Upper lobe of left lung (tissue), 6 donors: ENCODE measurements around the gene DMD. TPM values are rescaled to one million over a fixed set of nuclear protein-coding genes. Genes with fewer than 3 reads are reported as not detected.

Experiments
- ATAC-seq, 2 donors: fragments of 200-7000 bp; cut with Tn5 transposase; one replicate each; pipeline ENCODE4 v1.9.1; 2022; ENCODE audit warnings: mild to moderate bottlenecking in 2 of 2, moderate library complexity in 2 of 2; ENCODE audit not compliant: low FRiP score in 2 of 2
- DNase-seq, 2 donors: peaks; one replicate each; pipeline ENCODE4 v3.0.0-alpha.2; 2019 to 2020
- H3K27ac ChIP-seq, 4 donors: fragments of 200-600 bp; sonication (generic); one replicate each; pipeline ENCODE4 v1.5.1; 2016 to 2019
- H3K27me3 ChIP-seq, 4 donors: fragments of 200-600 bp; sonication (generic); one replicate each; pipeline ENCODE4 v1.5.1; 2017 to 2019
- H3K36me3 ChIP-seq, 4 donors: fragments of 200-600 bp; sonication (generic); one replicate each; pipeline ENCODE4 v1.5.1; 2016 to 2019
- H3K4me1 ChIP-seq, 4 donors: fragments of 200-600 bp; sonication (generic); one replicate each; pipeline ENCODE4 v1.5.1; 2018 to 2019
- H3K4me3 ChIP-seq, 4 donors: fragments of 200-600 bp; sonication (generic); one replicate each; pipeline ENCODE4 v1.5.1; 2017 to 2019; ENCODE audit warnings: mild to moderate bottlenecking in 2 of 4, moderate library complexity in 1 of 4
- H3K9me3 ChIP-seq, 4 donors: fragments of 200-600 bp; sonication (generic); one replicate each; pipeline ENCODE4 v1.5.1; 2018 to 2019
- CTCF ChIP-seq, 6 experiments: fragments of 450-650 bp in 4 of 6; fragments of 200-600 bp in 2 of 6; sonication (generic) in 2 of 6; IDR thresholded peaks; one replicate each; pipeline ENCODE4 v1.5.1; 2016 to 2019; ENCODE audit warnings: antibody characterized with exemption in 6 of 6
- EP300 ChIP-seq, 4 donors: sonication (generic); formaldehyde crosslinking; IDR thresholded peaks; one replicate each; pipeline ENCODE4 v1.5.1; 2017; ENCODE audit warnings: antibody characterized with exemption in 4 of 4, control low read depth in 2 of 4
- POLR2A ChIP-seq, 4 donors: fragments of 450-650 bp; IDR thresholded peaks; one replicate each; pipeline ENCODE4 v1.5.1; 2016 to 2017; ENCODE audit warnings: antibody characterized with exemption in 4 of 4, mild to moderate bottlenecking in 2 of 4
- POLR2AphosphoS5 ChIP-seq, 2 donors: sonication (generic); formaldehyde crosslinking; IDR thresholded peaks; one replicate each; pipeline ENCODE4 v1.5.1; 2017; ENCODE audit warnings: antibody characterized with exemption in 2 of 2
- WGBS, 2 donors: methylation state at CpG; one replicate each; pipeline ENCODE4 v1.1.5; 2017 to 2018; 5-methylcytosine and 5-hydroxymethylcytosine counted together
- total RNA-seq, 6 donors: library from RNA; depleted of rRNA in 4 of 6; stranded (reverse); fragments of >200 nt in 4 of 6; gene quantifications; one replicate each; pipeline versions ENCODE4 v1.1.0 to v1.2.1, GENCODE V29; 2016 to 2021
- donor health status: DM: no; HTN: no; CAD: no; lungs with moderate emphysema.
- donor health status: DM: no; HTN: yes; CAD: no; lungs with severe emphysema.

DMD gene
- total RNA-seq, 6 donors from 2014 or later: 12.5 to 37.0 (median 24.0) TPM

- no peaks in the 10 kb centered on the region for H3K9me3 ChIP-seq
- TF ChIP-seq EP300 (IDR thresholded peaks at IDR 0.05): no peak
- TF ChIP-seq CTCF (IDR thresholded peaks at IDR 0.05): no peak
- TF ChIP-seq POLR2AphosphoS5 (IDR thresholded peaks at IDR 0.05): no peak
- TF ChIP-seq POLR2A (IDR thresholded peaks at IDR 0.05): no peak
- no peak for ATAC-seq
- no peaks in the 10 kb centered on the region for H3K4me1 ChIP-seq
- H3K4me3 ChIP-seq: no peak overlapping the region
- no peaks in the 10 kb centered on the region for H3K27me3 ChIP-seq
- no peak overlapping the region for H3K27ac ChIP-seq
- no peaks in the 10 kb centered on the region for H3K36me3 ChIP-seq
- no peak for DNase-seq
- WGBS, 2 donors: 84 to 90% methylated on average over 6 of the region's 6 CpGs
These were observed 714.7 kb downstream of the DMD start for GRCh38 chrX:32496671-32497070.

- H3K4me1 ChIP-seq: no peaks in the 10 kb centered on the region
- no peaks in the 10 kb centered on the region for H3K36me3 ChIP-seq
- ATAC-seq: no peak
- no peak overlapping the region for H3K4me3 ChIP-seq
- DNase-seq: no peak
- H3K9me3 ChIP-seq: no peaks in the 10 kb centered on the region
- H3K27me3 ChIP-seq: no peaks in the 10 kb centered on the region
- no peak overlapping the region for H3K27ac ChIP-seq
- TF ChIP-seq POLR2AphosphoS5 (IDR thresholded peaks at IDR 0.05) (no peak), EP300 (IDR thresholded peaks at IDR 0.05) (no peak), POLR2A (IDR thresholded peaks at IDR 0.05) (no peak), CTCF (IDR thresholded peaks at IDR 0.05) (no peak)
These were observed 715.5 kb downstream of the DMD start for GRCh38 chrX:32495855-32496254.

GRCh38 chrX:32489125-32489524 lies 722.2 kb downstream of the DMD start:
- Histone ChIP-seq H3K27me3 (no peaks in the 10 kb centered on the region), H3K4me1 (no peaks in the 10 kb centered on the region), H3K36me3 (no peaks in the 10 kb centered on the region), H3K9me3 (no peaks in the 10 kb centered on the region), H3K4me3 (no peak overlapping the region), H3K27ac (no peak overlapping the region)
- DNase-seq (no peak), ATAC-seq (no peak)
- TF ChIP-seq EP300 (IDR thresholded peaks at IDR 0.05) (no peak), POLR2A (IDR thresholded peaks at IDR 0.05) (no peak), CTCF (IDR thresholded peaks at IDR 0.05) (no peak), POLR2AphosphoS5 (IDR thresholded peaks at IDR 0.05) (no peak)
- 65 to 77% methylated on average over 3 of the region's 3 CpGs for WGBS, 2 donors

DNA sequence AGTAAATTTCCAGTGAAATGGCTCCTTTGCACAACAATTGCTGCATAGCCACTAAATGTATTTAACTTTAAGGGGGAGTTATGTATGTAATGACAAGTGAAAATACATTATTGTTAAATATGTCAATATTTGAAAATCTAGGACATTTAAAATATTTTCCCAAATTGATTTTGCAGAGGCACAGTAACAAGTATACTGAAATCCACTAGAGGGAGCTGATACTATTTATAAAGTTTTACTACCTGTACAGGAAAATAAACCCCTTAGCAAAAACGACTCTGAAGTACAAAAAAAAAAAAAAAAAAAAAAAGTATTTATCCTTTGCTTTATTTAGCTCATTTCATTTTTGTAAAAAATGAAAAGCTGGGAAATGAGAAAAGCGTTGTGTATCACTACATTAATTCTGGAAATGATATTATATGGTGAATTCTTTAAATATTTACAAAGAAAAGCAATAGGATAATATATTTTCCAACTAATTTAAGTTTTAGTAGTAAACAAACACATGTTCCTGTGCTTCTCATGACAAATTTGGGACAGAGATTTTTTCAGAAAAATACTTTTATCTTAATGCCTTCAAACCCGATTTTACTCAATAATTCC lies 727.7 kb downstream of the DMD start:
- no peak for ATAC-seq
- Histone ChIP-seq H3K9me3 (no peaks in the 10 kb centered on the region), H3K27me3 (no peaks in the 10 kb centered on the region), H3K36me3 (no peaks in the 10 kb centered on the region), H3K27ac (no peak overlapping the region), H3K4me1 (no peaks in the 10 kb centered on the region), H3K4me3 (no peak overlapping the region)
- 31 to 36% methylated on average over 3 of the region's 3 CpGs for WGBS, 2 donors
- TF ChIP-seq POLR2AphosphoS5 (IDR thresholded peaks at IDR 0.05) (no peak), POLR2A (IDR thresholded peaks at IDR 0.05) (no peak), CTCF (IDR thresholded peaks at IDR 0.05) (no peak), EP300 (IDR thresholded peaks at IDR 0.05) (no peak)
- no peak for DNase-seq

- H3K27me3 ChIP-seq: no peaks in the 10 kb centered on the region
- ATAC-seq (no peak), DNase-seq (no peak)
- H3K36me3 ChIP-seq: no peaks in the 10 kb centered on the region
- TF ChIP-seq POLR2AphosphoS5 (IDR thresholded peaks at IDR 0.05): no peak
- TF ChIP-seq EP300 (IDR thresholded peaks at IDR 0.05): no peak
- TF ChIP-seq POLR2A (IDR thresholded peaks at IDR 0.05): no peak
- no peak for TF ChIP-seq CTCF (IDR thresholded peaks at IDR 0.05)
- WGBS, 2 donors: 77 to 78% methylated on average over 2 of the region's 2 CpGs
- no peak overlapping the region for H3K27ac ChIP-seq
- no peaks in the 10 kb centered on the region for H3K4me1 ChIP-seq
- H3K4me3 ChIP-seq: no peak overlapping the region
- H3K9me3 ChIP-seq: no peaks in the 10 kb centered on the region
These were observed 731.3 kb downstream of the DMD start for GRCh38 chrX:32480019-32480418.
